Astrocyte of the cerebellum (primary cell): ENCODE measurements around the gene NAIF1.

Experiments
- DNase-seq: peaks from one replicate; pipeline ENCODE4 v3.0.0-alpha.2; 2011; ENCODE audit warnings: low read depth
- H3K4me3 ChIP-seq: 2 replicates; pipeline ENCODE4 v1.5.1; 2011; ENCODE audit warnings: mild to moderate bottlenecking, low read depth, low read length, moderate library complexity
- in situ Hi-C: cut with HindIII; loops from 2 replicates; pipeline ENCODE4 v1.10.0; 2017; ENCODE audit warnings: low sequenced_read_pairs
- TF ChIP-seq, protein P1 (sequence below): IDR thresholded peaks from 2 replicates; pipeline ENCODE4 v1.5.1; 2012; ENCODE audit warnings: low read length, low read depth, moderate library complexity, mild to moderate bottlenecking; ENCODE audit errors: missing control alignments

The NAIF1 gene

DNA sequence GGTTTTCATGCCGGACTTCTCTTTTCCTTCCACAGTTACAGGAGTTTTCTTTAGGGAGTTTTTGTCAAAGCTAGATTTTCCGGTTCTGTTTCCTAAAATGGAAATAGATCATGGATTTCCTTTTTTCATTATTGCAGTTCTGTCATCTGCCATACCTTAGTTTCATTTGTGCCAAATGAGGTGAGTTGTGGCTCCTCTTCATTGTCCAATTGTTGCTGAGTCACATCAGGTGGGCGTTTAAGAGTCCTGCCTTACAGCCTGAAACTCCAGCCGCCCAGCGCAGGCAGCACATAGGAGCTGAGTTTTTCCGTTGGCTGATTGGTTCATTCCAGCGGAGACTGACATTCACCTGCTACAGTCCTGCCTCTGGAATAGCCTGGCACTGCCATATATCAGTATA is 15.0 kb upstream of the NAIF1 start:
- no peak overlapping the region for H3K4me3 ChIP-seq
- TF ChIP-seq, protein P1, sequence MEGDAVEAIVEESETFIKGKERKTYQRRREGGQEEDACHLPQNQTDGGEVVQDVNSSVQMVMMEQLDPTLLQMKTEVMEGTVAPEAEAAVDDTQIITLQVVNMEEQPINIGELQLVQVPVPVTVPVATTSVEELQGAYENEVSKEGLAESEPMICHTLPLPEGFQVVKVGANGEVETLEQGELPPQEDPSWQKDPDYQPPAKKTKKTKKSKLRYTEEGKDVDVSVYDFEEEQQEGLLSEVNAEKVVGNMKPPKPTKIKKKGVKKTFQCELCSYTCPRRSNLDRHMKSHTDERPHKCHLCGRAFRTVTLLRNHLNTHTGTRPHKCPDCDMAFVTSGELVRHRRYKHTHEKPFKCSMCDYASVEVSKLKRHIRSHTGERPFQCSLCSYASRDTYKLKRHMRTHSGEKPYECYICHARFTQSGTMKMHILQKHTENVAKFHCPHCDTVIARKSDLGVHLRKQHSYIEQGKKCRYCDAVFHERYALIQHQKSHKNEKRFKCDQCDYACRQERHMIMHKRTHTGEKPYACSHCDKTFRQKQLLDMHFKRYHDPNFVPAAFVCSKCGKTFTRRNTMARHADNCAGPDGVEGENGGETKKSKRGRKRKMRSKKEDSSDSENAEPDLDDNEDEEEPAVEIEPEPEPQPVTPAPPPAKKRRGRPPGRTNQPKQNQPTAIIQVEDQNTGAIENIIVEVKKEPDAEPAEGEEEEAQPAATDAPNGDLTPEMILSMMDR, result no peak
- in situ Hi-C loops, result no loop called here
- no peak for DNase-seq

DNA sequence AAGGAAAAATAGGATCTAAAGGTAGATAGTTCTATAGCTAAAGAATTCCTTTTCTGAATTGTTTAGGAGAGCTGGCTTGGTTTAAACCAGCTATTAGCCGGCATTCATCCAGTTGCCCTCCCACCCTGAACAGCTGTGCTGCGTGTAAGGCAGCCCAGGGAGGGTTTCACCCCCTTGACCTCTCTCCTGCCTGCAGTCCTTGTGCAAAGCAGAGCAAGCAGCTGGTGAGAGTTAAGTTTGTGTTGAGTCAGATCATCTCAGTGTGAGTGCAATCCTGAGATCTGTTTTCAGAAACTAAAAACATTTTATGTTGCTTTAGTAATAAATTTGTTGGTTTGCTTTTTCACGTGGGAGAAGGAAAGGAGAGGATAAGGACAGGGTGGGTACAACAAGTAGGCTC is 13.9 kb upstream of the NAIF1 start:
- in situ Hi-C loops, result no loop called here
- TF ChIP-seq, protein P1, result no peak
- no peak overlapping the region for H3K4me3 ChIP-seq
- DNase-seq, result peak; percentile 67

DNA sequence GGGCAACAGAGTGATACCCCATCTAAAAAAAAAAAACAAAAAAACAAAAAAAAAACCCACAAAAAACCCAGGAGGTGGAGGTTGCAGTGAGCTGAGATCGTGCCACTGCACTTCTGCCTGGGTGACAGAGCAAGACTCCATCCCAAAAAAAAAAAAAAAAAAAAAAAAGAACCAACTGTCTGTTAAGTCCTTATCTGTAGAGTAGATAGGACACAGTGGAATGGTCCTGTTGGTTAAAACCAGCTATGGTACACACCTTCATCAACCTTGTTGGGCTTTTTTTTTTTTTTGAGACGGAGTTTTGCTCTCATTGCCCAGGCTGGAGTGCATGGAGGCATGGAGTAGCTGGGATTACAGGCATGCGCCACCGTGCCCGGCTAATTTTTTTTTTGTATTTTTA is 13.1 kb upstream of the NAIF1 start:
- H3K4me3 ChIP-seq, result no peak overlapping the region
- DNase-seq, result no peak
- TF ChIP-seq, protein P1, result no peak
- in situ Hi-C loops, result no loop called here

DNA sequence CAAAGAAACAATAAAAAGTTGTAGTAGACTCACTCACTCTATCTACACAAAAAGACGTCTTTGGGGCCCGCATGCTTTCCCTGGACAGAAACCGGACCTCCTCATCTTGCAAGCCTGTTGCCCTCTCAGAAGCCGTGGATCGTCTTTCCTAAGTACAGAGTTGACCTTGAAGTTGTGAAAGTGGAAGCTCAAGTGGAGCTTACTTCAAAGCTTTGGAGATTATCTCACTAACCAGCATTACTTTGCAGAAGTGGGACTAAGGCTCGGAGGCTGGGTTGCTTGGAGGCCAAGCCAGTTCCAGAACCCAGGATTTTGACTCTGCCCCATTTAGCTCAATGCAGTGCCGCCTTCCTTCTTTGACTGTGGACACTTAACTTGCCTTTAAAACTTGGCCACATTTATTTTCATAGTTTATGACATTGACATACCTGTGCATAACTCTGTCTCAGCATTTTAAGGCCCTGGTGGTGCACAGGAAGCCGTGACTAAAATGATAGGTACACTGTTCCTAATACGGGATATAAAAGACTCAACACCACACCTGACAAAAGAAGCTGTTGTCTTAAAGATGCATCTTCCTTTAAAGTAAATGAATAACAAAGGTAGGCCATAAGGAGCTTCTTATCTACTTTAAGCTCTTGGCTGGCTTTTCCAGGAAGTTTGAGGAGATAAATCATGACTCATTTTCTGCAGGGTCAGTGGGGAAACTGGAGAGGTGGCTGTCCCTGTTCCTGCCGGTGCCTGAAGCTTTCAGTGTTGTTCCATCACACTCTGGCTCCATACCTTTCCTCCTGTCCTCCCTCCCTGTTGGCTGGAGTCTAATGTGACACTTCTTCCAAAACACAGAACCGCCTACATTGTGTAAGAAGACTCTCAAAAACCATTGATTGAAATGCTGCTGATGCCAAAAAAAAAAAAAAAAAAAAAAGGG is 11.6 kb upstream of the NAIF1 start:
- in situ Hi-C loops, result no loop called here
- TF ChIP-seq, protein P1, result no peak
- DNase-seq, result no peak
- H3K4me3 ChIP-seq, result no peak overlapping the region

DNA sequence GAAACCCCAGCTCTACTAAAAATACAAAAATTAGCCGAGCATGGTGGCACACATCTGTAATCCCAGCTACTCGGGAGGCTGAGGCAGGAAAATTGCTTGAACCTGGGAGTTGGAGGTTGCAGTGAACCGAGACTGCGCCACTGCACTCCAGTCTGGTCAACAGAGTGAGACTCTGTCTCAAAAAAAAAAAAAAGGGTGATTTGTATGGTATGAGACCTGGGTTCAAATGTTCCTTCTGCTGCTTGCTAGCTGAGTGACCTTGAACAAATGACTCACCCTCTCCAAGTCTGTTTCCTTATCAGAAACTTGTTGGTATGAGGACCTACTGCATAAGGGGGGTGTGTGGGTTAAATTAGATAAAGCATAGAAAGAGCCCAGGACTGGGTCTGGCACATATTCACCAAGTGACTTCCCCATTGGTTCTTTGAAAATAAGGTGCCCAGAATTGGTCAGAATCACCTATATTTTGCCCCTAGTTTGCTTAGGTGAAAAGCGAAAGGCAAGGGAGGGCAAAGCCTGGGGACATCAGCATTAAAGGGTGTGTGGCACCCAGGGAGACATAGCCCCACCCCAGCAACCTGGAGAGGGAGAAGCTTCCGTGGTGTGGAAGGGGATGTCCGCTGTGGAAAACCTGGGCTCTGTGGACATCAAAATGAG is 10.9 kb upstream of the NAIF1 start:
- in situ Hi-C loops, result no loop called here
- no peak overlapping the region for H3K4me3 ChIP-seq
- TF ChIP-seq, protein P1, result no peak
- DNase-seq, result no peak

DNA sequence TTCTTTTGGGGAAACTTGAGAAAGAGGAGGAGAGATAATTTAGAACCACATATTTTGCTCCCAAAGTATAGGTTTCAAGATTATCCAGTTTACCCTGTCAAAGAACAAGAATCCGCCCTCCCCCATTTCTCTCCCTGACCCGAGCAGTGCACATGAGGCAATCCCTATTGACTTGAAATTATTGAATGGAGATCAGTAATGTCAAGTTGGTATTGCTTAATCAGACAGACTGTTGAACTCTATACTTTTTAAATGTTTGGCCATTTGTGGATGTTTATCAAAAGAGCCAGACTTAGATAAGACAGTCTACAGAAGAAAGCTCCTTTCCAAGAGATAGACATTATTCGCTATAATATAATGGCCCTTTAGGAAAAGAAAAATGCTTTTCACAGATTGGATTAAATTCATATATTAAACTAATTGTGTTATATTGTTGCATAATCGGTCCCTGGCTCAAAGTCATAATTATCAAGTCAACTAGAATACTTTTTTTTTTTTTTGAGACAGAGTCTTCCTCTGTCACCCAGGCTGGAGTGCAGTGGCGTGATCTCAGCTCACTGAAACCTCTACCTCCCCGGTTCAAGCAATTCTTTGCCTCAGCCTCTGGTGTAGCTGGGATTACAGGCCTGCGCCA is 6.2 kb upstream of the NAIF1 start:
- TF ChIP-seq, protein P1, result no peak
- no peak for DNase-seq
- in situ Hi-C loops, result no loop called here
- H3K4me3 ChIP-seq, result no peak overlapping the region
